ENCODE data around the gene OR2L2.

Gene OR2L2, protein sequence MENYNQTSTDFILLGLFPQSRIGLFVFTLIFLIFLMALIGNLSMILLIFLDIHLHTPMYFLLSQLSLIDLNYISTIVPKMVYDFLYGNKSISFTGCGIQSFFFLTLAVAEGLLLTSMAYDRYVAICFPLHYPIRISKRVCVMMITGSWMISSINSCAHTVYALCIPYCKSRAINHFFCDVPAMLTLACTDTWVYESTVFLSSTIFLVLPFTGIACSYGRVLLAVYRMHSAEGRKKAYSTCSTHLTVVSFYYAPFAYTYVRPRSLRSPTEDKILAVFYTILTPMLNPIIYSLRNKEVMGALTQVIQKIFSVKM

DNA sequence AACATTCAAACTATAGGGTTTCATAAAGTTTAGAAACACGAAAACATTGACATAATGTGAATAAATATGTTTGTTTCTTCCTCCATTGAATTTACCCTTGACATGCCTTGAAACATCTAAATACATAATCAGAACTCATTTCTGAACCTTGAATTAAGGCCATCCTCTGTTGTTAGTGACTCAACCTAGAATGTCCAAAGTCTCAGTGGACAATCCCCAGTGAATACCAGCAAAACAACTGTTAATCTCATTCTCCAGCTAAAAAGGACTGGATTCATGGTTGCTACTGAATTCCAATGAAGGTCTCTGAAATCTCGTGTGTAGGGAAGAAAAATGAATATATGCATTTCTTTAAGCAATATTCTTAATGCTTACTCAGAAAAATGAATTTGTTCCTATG, at the start of gene OR2L2:
OR2L2 (plus strand) TSS at position 301 of the 400 bp plus-strand sequence. CDS start 8,198 bp downstream, outside the sequence.
- no peak within 1 kb of the TSS for H3K4me3 ChIP-seq
- H3K4me1 ChIP-seq = no peaks in the 10 kb centered on the region
- DNase-seq (ENCODE audit: low spot score in 2 of 2) = no peak
- in situ Hi-C loops (cut with MboI; ENCODE audit: low sequenced_read_pairs) = no loop called here
- no peaks in the 10 kb centered on the region for H3K36me3 ChIP-seq (replicated peaks)
- H3K9me3 ChIP-seq = no peaks in the 10 kb centered on the region
- no peaks in the 10 kb centered on the region for H3K27me3 ChIP-seq (ENCODE audit: low read depth)

DNA sequence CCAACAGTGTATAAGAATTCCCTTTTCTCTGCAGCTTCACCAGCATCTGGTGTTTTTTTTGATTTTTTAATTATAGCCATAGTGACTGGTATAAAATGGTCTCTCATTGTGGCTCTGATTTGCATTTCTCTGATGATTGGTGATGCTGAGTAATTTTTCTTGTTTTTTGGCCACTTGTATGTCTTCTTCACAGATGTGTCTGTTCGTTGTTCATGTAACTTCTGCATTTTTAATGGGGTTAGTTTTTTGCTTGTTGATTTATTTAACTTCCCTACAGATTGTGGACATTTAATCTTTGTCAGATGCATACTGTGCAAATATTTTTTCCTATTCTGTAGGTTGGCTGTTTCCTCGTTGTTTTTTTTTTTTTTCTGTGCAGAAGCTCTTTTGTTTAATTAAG, 36.9 kb upstream of the OR2L2 start:
- no peak for DNase-seq (ENCODE audit: low spot score in 2 of 2)
- H3K4me3 ChIP-seq = no peak overlapping the region
- H3K27me3 ChIP-seq (ENCODE audit: low read depth) = no peaks in the 10 kb centered on the region
- no peaks in the 10 kb centered on the region for H3K4me1 ChIP-seq
- H3K9me3 ChIP-seq = no peaks in the 10 kb centered on the region
- in situ Hi-C loops (cut with MboI; ENCODE audit: low sequenced_read_pairs) = no loop called here
- no peaks in the 10 kb centered on the region for H3K36me3 ChIP-seq (replicated peaks)

DNA sequence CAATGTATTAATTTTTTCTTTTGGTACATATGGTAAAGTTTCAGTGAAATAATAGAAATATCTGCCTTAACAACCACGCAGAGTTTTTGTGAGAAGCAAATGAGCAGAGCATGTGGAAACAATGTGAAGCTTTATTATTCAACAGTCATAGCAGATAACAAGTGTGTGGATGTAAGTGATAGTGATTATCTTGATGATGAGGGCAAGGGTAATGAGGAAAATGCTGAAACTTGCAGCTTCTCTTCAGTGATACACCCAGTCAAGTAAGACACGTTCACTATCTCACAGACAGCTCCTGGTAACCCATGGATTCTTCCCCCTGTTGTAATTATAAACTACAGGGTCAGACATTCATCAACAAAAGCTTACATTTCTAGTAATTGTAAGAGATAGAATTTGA, 31.1 kb upstream of the OR2L2 start:
- Histone ChIP-seq H3K36me3 (replicated peaks) (no peaks in the 10 kb centered on the region), H3K4me1 (no peaks in the 10 kb centered on the region), H3K27me3 (ENCODE audit: low read depth) (no peaks in the 10 kb centered on the region), H3K9me3 (no peaks in the 10 kb centered on the region), H3K4me3 (no peak overlapping the region)
- DNase-seq (ENCODE audit: low spot score in 2 of 2) = no peak
- in situ Hi-C loops (cut with MboI; ENCODE audit: low sequenced_read_pairs) = no loop called here

DNA sequence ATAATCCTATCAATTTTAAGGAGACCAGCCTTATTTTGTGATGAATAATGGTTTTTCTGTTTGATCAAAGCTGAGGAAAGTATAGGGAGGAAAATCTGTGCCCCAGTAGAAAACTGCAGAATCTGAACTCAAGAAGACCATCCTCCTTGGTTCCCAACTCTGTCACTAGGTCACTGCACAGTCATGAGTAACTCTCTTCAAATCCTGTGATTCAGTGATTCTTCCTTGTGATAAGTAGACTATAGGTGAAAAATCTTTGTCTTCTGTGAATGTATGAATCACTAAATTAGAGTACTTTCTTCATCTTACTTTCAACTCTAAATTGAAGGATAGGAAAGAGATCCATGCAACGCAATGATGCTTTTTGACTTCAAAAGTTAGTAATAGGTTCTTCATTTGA, 29.7 kb upstream of the OR2L2 start:
- DNase-seq (ENCODE audit: low spot score in 2 of 2) = no peak
- Histone ChIP-seq H3K27me3 (ENCODE audit: low read depth) (no peaks in the 10 kb centered on the region), H3K4me3 (no peak overlapping the region), H3K4me1 (no peaks in the 10 kb centered on the region), H3K9me3 (no peaks in the 10 kb centered on the region), H3K36me3 (replicated peaks) (no peaks in the 10 kb centered on the region)
- in situ Hi-C loops (cut with MboI; ENCODE audit: low sequenced_read_pairs) = no loop called here

DNA sequence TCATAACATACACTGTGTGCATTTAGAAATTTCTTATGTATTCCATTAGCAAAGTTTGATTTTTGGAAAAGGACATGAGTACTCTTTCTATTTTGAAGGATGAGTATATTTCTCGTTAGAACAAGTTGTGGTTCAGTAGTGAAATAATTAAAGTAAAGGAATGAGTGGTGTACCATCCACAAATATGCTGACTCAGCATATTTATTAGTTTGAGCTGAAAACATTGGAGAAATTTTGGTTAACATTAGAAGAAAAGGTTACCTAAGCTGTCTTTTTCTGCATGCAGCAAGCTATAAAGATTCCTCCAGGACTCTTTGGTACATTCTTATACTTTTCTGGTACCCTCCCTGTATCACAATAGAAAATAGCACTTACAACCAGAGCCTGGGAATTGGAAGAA, 22.1 kb upstream of the OR2L2 start:
- no peaks in the 10 kb centered on the region for H3K27me3 ChIP-seq (ENCODE audit: low read depth)
- no peaks in the 10 kb centered on the region for H3K9me3 ChIP-seq
- H3K36me3 ChIP-seq (replicated peaks) = no peaks in the 10 kb centered on the region
- no peak overlapping the region for H3K4me3 ChIP-seq
- no peaks in the 10 kb centered on the region for H3K4me1 ChIP-seq
- in situ Hi-C loops (cut with MboI; ENCODE audit: low sequenced_read_pairs) = no loop called here
- DNase-seq (ENCODE audit: low spot score in 2 of 2) = no peak

DNA sequence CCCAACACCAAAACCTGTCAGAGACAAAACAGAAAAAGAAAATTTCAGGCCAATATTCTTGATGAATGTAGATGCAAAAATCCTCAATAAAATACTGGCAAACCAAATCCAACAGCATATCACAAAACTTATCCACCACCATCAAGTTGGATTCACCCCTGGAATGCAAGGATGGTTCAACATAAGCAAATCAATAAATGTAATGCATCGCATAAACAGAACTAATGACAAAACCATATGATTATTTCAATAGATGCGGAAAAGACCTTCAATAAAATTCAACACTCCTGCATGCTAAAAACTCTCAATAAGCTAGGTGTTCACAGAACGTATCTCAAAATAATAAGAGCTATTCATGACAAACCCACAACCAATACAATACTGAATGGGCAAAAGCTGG, 20.2 kb upstream of the OR2L2 start:
- no peak for DNase-seq (ENCODE audit: low spot score in 2 of 2)
- H3K4me3 ChIP-seq = no peak overlapping the region
- no peaks in the 10 kb centered on the region for H3K36me3 ChIP-seq (replicated peaks)
- H3K9me3 ChIP-seq = no peaks in the 10 kb centered on the region
- no peaks in the 10 kb centered on the region for H3K4me1 ChIP-seq
- H3K27me3 ChIP-seq (ENCODE audit: low read depth) = no peaks in the 10 kb centered on the region
- in situ Hi-C loops (cut with MboI; ENCODE audit: low sequenced_read_pairs) = no loop called here

DNA sequence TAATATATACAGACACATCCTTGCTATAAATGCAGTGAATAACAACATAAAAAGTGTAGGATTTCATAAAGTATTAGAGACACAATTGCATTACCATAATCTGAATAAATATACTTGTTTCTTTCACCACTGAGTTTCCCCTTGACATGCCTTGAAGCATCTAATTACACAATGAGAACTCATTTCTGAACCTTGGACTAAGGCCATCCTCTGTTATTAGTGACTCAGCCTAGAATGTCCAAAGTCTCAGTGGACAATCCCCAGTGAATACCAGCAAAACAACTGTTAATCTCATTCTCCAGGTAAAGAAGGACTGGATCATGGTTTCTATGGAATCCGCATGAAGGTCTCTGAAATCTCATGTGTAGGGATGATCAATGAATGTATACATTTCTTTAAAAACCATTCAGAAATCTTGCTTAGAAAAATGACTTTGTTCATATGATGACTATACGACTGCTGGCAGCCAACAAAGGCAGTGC, 16.6 kb upstream of the OR2L2 start, which contains the start of gene OR2L5:
OR2L5 (plus strand) TSS at position 432 of the 482 bp plus-strand sequence. CDS start 8,288 bp downstream, outside the sequence.
- no peak for DNase-seq (ENCODE audit: low spot score in 2 of 2)
- Histone ChIP-seq H3K36me3 (replicated peaks) (no peaks in the 10 kb centered on the region), H3K9me3 (no peaks in the 10 kb centered on the region), H3K4me1 (no peaks in the 10 kb centered on the region), H3K4me3 (no peak within 1 kb of the TSS), H3K27me3 (ENCODE audit: low read depth) (no peaks in the 10 kb centered on the region)
- in situ Hi-C loops (cut with MboI; ENCODE audit: low sequenced_read_pairs) = no loop called here

DNA sequence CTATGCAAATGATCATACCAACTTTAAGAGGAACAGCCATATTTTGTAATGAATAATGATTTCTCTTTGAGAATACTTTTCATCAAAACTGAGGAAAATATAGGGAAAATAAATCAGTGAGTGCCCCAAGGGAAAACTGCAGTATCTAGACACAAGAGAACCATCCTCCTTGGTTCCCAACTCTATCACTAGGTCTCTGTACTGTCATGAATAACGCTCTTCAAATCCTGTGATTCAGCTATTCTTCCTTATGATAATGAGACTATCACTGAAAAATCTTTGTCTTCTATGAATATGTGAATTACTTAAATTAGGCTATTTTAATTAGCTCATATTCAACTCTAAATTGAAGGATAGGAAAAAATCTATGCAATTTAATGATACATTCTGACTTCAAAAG, 14.1 kb upstream of the OR2L2 start:
- H3K27me3 ChIP-seq (ENCODE audit: low read depth) = no peaks in the 10 kb centered on the region
- H3K4me1 ChIP-seq = no peaks in the 10 kb centered on the region
- no peak for DNase-seq (ENCODE audit: low spot score in 2 of 2)
- no peak overlapping the region for H3K4me3 ChIP-seq
- H3K9me3 ChIP-seq = no peaks in the 10 kb centered on the region
- no peaks in the 10 kb centered on the region for H3K36me3 ChIP-seq (replicated peaks)
- in situ Hi-C loops (cut with MboI; ENCODE audit: low sequenced_read_pairs) = no loop called here

DNA sequence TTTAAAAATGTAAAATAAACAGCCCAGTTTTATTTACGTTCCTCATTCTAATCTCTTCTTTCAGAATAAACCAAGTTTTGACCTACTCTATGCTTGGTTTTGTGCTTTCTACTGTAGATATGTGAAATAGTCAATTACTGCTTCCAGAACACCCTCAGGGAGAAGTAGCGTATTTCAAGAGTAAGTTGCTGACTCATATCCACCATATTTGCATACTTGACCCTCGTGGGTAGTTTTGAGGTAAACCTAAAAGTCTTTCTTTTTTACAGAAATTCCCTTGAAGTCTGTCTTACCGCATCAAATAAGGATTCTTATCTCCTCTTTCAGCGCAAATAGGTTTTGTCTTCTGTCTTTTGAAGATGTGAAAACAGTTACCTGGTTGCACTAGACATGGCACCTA, 15.3 kb downstream of the OR2L2 start:
- no peaks in the 10 kb centered on the region for H3K36me3 ChIP-seq (replicated peaks)
- in situ Hi-C loops (cut with MboI; ENCODE audit: low sequenced_read_pairs) = no loop called here
- no peak for DNase-seq (ENCODE audit: low spot score in 2 of 2)
- H3K9me3 ChIP-seq = no peaks in the 10 kb centered on the region
- no peak overlapping the region for H3K4me3 ChIP-seq
- no peaks in the 10 kb centered on the region for H3K4me1 ChIP-seq
- H3K27me3 ChIP-seq (ENCODE audit: low read depth) = no peaks in the 10 kb centered on the region

DNA sequence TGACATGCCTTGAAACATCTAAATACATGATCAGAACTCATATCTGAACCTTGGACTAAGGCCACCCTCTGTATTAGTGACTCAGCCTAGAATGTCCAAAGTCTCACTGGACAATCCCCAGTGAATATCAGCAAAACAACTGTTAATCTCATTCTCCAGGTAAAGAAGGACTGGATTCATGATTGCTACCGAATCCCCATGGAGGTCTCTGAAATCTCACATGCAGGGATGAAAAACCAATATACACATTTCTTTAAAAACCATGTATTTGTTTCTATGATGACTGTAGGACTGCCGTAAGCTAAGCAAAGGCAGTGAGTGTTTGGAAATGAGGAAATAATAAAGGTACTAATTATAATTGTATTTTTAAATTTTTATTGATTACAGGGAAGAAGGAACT, 16.7 kb downstream of the OR2L2 start, which contains the start of gene OR2L3:
OR2L3 (plus strand) TSS at position 301 of the 400 bp plus-strand sequence. CDS start 13,846 bp downstream, outside the sequence.
- in situ Hi-C loops (cut with MboI; ENCODE audit: low sequenced_read_pairs) = no loop called here
- H3K27me3 ChIP-seq (ENCODE audit: low read depth) = no peaks in the 10 kb centered on the region
- H3K4me3 ChIP-seq = no peak within 1 kb of the TSS
- no peaks in the 10 kb centered on the region for H3K36me3 ChIP-seq (replicated peaks)
- no peaks in the 10 kb centered on the region for H3K4me1 ChIP-seq
- no peak for DNase-seq (ENCODE audit: low spot score in 2 of 2)
- no peaks in the 10 kb centered on the region for H3K9me3 ChIP-seq

DNA sequence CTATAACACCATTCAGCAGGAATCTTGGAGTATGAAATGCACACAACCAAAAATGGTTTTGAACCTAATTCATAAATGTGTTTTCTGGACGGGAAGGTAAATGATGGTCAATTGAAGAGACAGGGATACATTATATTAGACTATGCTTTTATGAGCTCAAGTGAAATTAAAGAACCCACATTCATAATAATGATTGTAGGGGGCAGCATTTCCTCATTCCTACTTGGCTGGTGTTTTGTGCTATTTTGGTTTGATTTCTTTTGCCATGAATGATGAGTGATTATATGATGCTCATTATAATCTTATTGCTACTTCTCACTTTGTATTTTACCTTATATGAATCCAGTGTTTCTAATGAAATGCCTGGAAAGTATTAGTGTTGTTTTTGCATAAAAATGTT, 17.1 kb downstream of the OR2L2 start:
- H3K9me3 ChIP-seq = no peaks in the 10 kb centered on the region
- H3K36me3 ChIP-seq (replicated peaks) = no peaks in the 10 kb centered on the region
- no peak overlapping the region for H3K4me3 ChIP-seq
- no peaks in the 10 kb centered on the region for H3K27me3 ChIP-seq (ENCODE audit: low read depth)
- no peak for DNase-seq (ENCODE audit: low spot score in 2 of 2)
- in situ Hi-C loops (cut with MboI; ENCODE audit: low sequenced_read_pairs) = no loop called here
- H3K4me1 ChIP-seq = no peaks in the 10 kb centered on the region

DNA sequence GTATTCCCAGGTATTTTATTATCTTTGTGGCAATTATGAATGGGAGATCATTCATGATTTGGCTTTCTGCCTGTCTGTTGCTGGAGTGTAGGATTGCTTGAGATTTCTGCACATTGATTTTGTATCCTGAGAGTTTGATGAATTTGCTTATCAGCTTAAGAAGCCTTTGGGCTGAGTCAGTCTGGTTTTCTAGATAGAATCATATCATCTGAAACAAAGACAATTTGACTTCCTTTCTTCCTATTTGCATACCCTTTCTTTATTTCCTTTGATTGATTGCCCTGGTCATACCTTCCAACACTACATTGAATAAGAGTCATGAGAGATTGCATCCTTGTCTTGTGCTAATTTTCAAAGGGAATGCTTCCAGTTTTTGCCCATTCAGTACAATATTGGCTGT, 24.8 kb downstream of the OR2L2 start:
- no peaks in the 10 kb centered on the region for H3K4me1 ChIP-seq
- no peaks in the 10 kb centered on the region for H3K27me3 ChIP-seq (ENCODE audit: low read depth)
- no peaks in the 10 kb centered on the region for H3K9me3 ChIP-seq
- in situ Hi-C loops (cut with MboI; ENCODE audit: low sequenced_read_pairs) = no loop called here
- no peaks in the 10 kb centered on the region for H3K36me3 ChIP-seq (replicated peaks)
- DNase-seq (ENCODE audit: low spot score in 2 of 2) = no peak
- H3K4me3 ChIP-seq = no peak overlapping the region

DNA sequence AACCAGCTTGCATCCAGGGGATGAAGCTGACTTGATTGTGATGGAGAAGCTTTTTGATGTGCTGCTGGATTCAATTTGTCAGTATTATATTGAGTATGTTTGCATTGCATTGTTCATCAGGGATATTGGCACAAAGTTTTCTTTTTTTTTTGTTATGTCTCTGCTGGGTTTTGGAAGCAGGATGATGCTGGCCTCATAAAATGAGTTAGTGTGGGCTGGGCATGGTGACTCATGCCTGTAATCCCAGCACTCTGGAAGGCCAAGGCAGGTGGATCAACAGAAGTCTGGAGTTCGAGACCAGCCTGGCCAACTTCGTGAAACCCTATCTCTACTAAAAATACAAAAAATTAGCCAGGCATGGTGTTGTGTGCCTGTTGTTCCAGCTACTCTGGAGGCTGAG, 25.4 kb downstream of the OR2L2 start:
- Histone ChIP-seq H3K4me1 (no peaks in the 10 kb centered on the region), H3K4me3 (no peak overlapping the region), H3K9me3 (no peaks in the 10 kb centered on the region), H3K36me3 (replicated peaks) (no peaks in the 10 kb centered on the region), H3K27me3 (ENCODE audit: low read depth) (no peaks in the 10 kb centered on the region)
- in situ Hi-C loops (cut with MboI; ENCODE audit: low sequenced_read_pairs) = no loop called here
- no peak for DNase-seq (ENCODE audit: low spot score in 2 of 2)

DNA sequence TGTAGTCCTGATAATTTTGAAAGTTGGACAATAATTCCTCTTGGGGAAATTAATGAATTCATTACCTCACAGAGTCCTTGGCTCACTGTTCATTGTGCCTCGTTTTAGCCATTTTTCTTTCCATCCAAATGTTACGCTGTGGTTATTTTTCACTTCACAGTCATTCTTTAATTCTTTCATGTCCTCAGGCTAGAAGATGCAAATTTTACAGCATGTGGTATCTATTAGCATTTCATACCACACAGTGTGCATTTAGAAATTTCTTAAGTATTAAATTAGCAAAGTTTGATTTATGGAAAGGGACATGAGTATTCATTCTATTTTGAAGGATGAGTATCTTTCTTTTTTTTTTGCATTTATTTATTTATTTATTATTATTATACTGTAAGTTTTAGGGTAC, 35.2 kb downstream of the OR2L2 start:
- H3K36me3 ChIP-seq (replicated peaks) = no peaks in the 10 kb centered on the region
- H3K9me3 ChIP-seq = no peaks in the 10 kb centered on the region
- H3K4me3 ChIP-seq = no peak overlapping the region
- no peak for DNase-seq (ENCODE audit: low spot score in 2 of 2)
- H3K4me1 ChIP-seq = no peaks in the 10 kb centered on the region
- H3K27me3 ChIP-seq (ENCODE audit: low read depth) = no peaks in the 10 kb centered on the region
- in situ Hi-C loops (cut with MboI; ENCODE audit: low sequenced_read_pairs) = no loop called here

DNA sequence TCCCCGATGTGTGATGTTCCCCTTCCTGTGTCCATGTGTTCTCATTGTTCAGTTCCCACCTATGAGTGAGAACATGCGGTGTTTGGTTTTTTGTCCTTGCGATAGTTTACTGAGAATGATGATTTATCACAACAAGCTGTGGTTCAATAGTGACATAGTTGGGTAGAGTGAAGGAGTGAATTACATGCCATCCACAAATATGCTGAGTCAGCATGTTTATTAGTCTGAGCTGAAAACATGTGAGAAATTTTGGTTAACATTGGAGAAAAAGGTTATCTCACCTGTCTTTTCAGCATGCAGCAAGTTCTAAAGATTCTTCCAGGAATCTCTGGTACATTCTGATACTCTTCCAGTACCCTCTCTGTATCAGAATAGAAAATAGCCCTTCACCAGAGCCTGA, 35.7 kb downstream of the OR2L2 start:
- Histone ChIP-seq H3K27me3 (ENCODE audit: low read depth) (no peaks in the 10 kb centered on the region), H3K36me3 (replicated peaks) (no peaks in the 10 kb centered on the region), H3K4me3 (no peak overlapping the region), H3K9me3 (no peaks in the 10 kb centered on the region), H3K4me1 (no peaks in the 10 kb centered on the region)
- in situ Hi-C loops (cut with MboI; ENCODE audit: low sequenced_read_pairs) = no loop called here
- DNase-seq (ENCODE audit: low spot score in 2 of 2) = no peak

Measured in HAP-1 (cell line).